ENCODE results near the gene FAM24B. TPM values are rescaled to one million over a fixed set of nuclear protein-coding genes. Genes with fewer than 3 reads are reported as not detected.

The FAM24B gene, protein sequence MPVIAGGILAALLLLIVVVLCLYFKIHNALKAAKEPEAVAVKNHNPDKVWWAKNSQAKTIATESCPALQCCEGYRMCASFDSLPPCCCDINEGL
- total RNA-seq: 4.1 and 6.2 TPM in 2 replicates

DNA sequence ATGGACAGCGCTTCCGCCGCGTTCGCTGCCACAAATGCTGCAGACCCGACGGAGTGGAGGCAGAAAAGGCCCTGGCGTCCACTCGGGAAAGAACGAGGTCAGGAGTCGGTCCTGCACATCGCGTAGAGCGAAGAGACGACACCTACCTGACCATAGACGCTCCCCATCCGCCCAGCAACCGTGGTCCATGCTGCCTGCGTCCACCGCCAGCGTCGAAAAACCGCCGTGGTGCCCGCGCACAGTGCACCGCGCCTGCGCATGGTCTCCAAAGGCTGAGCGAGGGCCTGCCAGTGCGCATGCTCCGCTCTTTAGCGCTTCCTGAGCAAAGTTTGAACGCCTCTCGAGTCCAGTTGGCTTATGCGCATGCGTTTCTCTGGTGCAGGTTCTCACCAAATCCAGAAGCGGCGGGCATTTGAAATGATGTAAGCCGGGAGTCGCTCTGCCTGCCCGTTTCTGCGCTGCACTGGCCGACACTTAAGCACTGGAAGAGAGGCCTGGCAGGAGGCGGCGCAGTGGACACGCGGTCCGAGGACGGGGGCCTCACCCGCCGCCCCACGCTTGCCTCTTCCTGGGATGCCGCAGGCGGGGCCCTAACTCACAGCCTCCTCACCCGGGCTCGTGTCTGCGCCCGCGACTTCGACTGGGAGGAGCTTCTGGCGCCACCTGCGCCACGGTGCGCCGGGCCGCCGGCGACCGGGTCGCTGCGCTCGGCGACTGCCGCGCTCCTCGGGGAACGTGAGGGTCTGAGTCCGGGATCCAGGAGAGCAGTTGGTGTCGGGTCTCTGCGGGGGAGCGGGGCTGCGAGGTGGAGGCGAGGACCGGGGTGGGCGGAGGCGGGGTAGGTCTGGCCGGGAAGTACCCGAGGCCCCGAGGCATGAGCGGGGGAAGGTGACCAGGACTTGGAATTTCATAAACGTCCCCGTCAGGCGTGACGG lies at the start of gene FAM24B:
Gene FAM24B (minus strand): TSS at position 243 of the 935 bp plus-strand sequence. CDS start 29,066 bp downstream, outside the sequence.

DNA sequence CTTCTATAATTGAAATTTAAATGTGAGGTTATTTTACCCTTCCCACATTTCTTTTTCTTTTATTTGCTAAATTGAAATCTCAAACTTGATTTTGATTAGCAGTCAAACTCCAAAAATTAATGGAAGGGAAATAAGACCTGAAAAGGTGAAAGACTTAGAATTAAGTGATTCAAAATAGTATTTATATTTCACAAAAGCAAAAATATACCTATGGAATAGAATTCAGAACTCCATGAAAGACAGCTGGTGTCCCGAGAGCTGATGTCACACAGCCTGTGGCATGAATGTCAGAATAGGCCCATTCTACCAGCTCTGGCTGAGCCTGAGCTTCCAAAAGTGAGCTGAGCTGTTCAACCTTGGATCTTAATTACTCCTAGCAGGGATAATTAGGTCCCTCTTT lies 30.9 kb upstream of the FAM24B start, which contains the start of gene FAM24A:
Gene FAM24A (plus strand): TSS at position 301 of the 400 bp plus-strand sequence. CDS start 1,025 bp downstream, outside the sequence.

DNA sequence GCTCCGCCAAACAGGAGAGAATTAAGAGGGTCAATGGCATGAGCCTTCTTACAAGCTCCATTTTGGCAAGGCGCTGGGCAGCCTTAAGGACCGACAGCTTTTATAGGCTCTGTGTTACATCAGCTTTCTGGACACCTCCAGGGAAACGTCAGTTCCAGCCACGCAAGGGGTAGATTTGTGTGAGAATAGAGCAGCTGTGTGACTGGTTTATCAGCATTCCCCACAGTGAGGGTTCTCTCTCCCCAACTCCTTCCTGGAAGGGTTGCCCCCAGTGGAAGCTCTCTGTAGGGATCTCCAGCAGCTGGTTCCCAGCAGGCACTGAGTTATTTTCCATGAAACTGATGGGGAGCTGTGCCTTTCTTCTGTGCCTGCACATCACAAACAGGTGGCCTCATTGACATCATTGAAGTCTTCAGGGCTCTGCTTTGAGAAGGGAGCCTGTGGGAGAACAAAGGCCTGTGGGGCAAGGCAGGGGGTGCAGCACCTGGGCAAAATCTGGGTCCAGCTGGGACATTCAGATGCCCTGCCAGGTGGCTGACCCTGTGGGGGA lies 33.5 kb downstream of the FAM24B start, which contains the start of gene CUZD1:
Gene CUZD1 (minus strand): TSS at position 75 of the 550 bp plus-strand sequence. CDS start 14 bp downstream, at position 61.

Other genes starting within 250 kb of the FAM24B start
- gene C10orf120, start 179.7 kb downstream of the FAM24B start, total RNA-seq: not detected in 2 replicates
- 0.34 and 0.93 TPM in 2 replicates for gene CUZD1, start 33.7 kb downstream of the FAM24B start, total RNA-seq
- not detected in 2 replicates for gene FAM24A, start 31.0 kb upstream of the FAM24B start, total RNA-seq
- gene C10orf88, start 74.6 kb upstream of the FAM24B start, total RNA-seq: 14.4 and 14.9 TPM in 2 replicates
- gene PSTK, start 100.8 kb upstream of the FAM24B start, total RNA-seq: 4.5 and 7.5 TPM in 2 replicates
- 2.4 and 5.8 TPM in 2 replicates for gene IKZF5, start 129.2 kb upstream of the FAM24B start, total RNA-seq
- 3.1 and 6.2 TPM in 2 replicates for gene ACADSB, start 129.4 kb upstream of the FAM24B start, total RNA-seq

Data from nasal cavity respiratory epithelium epithelial cell of viscerocranial mucosa (primary cell).